Liver (tissue), 9 donors: Measurements from ENCODE around the gene PON3. TPM values are rescaled to one million over a fixed set of nuclear protein-coding genes. Genes with fewer than 3 reads are reported as not detected.
A peak's percentile ranks its signal among the peaks of the same experiment; 100 is the strongest.

ENCODE experiments used
- DNase-seq: peaks from one replicate; pipeline ENCODE4 v3.0.0-alpha.2; 2017; ENCODE audit warnings: low spot score
- H3K27ac ChIP-seq, 2 donors: one replicate each; pipeline ENCODE4 v1.7.0; 2013; ENCODE audit warnings: inconsistent platforms in 2 of 2, low read length in 2 of 2, control low read depth in 1 of 2, low read depth in 1 of 2, mild to moderate bottlenecking in 1 of 2
- H3K27me3 ChIP-seq, 4 donors: one replicate each; pipeline versions ENCODE4 v1.6.1 to v1.7.0; 2013; ENCODE audit warnings: low read length in 3 of 4, inconsistent platforms in 1 of 4, mild to moderate bottlenecking in 1 of 4, moderate library complexity in 1 of 4; ENCODE audit not compliant: control insufficient read depth in 4 of 4, insufficient read depth in 4 of 4
- H3K36me3 ChIP-seq, 4 donors: one replicate each; pipeline versions ENCODE4 v1.6.1 to v1.7.0; 2013; ENCODE audit warnings: low read length in 3 of 4, mild to moderate bottlenecking in 3 of 4, low read depth in 1 of 4, moderate library complexity in 1 of 4; ENCODE audit not compliant: control insufficient read depth in 4 of 4, insufficient read depth in 3 of 4
- H3K4me1 ChIP-seq, 4 donors: one replicate each; pipeline versions ENCODE4 v1.6.1 to v1.7.0; 2013; ENCODE audit warnings: low read length in 3 of 4, mild to moderate bottlenecking in 3 of 4, moderate library complexity in 1 of 4; ENCODE audit not compliant: control insufficient read depth in 4 of 4, insufficient read depth in 4 of 4
- H3K4me3 ChIP-seq, 3 donors: one replicate each; pipeline versions ENCODE4 v1.6.1 to v1.7.0; 2013; ENCODE audit warnings: low read length in 3 of 3, control low read depth in 1 of 3, low read depth in 1 of 3, mild to moderate bottlenecking in 1 of 3
- H3K9ac ChIP-seq, 2 donors: one replicate each; pipeline ENCODE4 v1.7.0; 2013; ENCODE audit warnings: low read length in 2 of 2, mild to moderate bottlenecking in 2 of 2, moderate library complexity in 2 of 2, control low read depth in 1 of 2, low read depth in 1 of 2
- H3K9me3 ChIP-seq, 4 donors: one replicate each; pipeline versions ENCODE4 v1.6.1 to v1.7.0; 2013; ENCODE audit warnings: low read length in 3 of 4; ENCODE audit not compliant: control insufficient read depth in 4 of 4
- ATF3 ChIP-seq: IDR thresholded peaks from 2 replicates; pipeline ENCODE4 v1.6.1; 2016; ENCODE audit warnings: antibody characterized with exemption
- EGR1 ChIP-seq, 2 donors: IDR thresholded peaks; 2 replicates each; pipeline ENCODE4 v1.6.1; 2016 to 2018; ENCODE audit warnings: antibody characterized with exemption in 2 of 2, low read depth in 2 of 2
- FOXA1 ChIP-seq: IDR thresholded peaks from 2 replicates; pipeline ENCODE4 v1.6.1; 2016; ENCODE audit warnings: antibody characterized with exemption
- FOXA2 ChIP-seq: IDR thresholded peaks from 2 replicates; pipeline ENCODE4 v1.6.1; 2016; ENCODE audit warnings: antibody characterized with exemption
- GABPA ChIP-seq, 2 donors: IDR thresholded peaks in 1 of 2; conservative IDR thresholded peaks in 1 of 2; 2 replicates each; pipeline ENCODE4 v1.6.1; 2016; ENCODE audit warnings: antibody characterized with exemption in 2 of 2, mild to moderate bottlenecking in 1 of 2, moderate library complexity in 1 of 2
- HNF4A ChIP-seq, 2 donors: conservative IDR thresholded peaks; 2 replicates each; pipeline ENCODE4 v1.6.1; 2016; ENCODE audit warnings: antibody characterized with exemption in 2 of 2, mild to moderate bottlenecking in 2 of 2
- HNF4G ChIP-seq: IDR thresholded peaks from 2 replicates; pipeline ENCODE4 v1.6.1; 2016; ENCODE audit warnings: antibody characterized with exemption
- JUND ChIP-seq, 2 donors: IDR thresholded peaks; 2 replicates each; pipeline ENCODE4 v1.6.1; 2016; ENCODE audit warnings: antibody characterized with exemption in 2 of 2
- NR2F2 ChIP-seq: IDR thresholded peaks from 2 replicates; pipeline ENCODE4 v1.6.1; 2016; ENCODE audit warnings: antibody characterized with exemption
- RAD21 ChIP-seq, 2 donors: IDR thresholded peaks; 2 replicates each; pipeline ENCODE4 v1.6.1; 2016; ENCODE audit warnings: antibody characterized with exemption in 2 of 2, mild to moderate bottlenecking in 2 of 2
- REST ChIP-seq: IDR thresholded peaks from 2 replicates; pipeline ENCODE4 v1.6.1; 2016; ENCODE audit warnings: antibody characterized with exemption, mild to moderate bottlenecking
- RXRA ChIP-seq, 2 donors: IDR thresholded peaks; 2 replicates each; pipeline ENCODE4 v1.6.1; 2017 to 2018; ENCODE audit warnings: antibody characterized with exemption in 2 of 2, mild to moderate bottlenecking in 1 of 2
- SP1 ChIP-seq: IDR thresholded peaks from 2 replicates; pipeline ENCODE4 v1.6.1; 2018; ENCODE audit warnings: antibody characterized with exemption, mild to moderate bottlenecking
- TAF1 ChIP-seq: conservative IDR thresholded peaks from 2 replicates; pipeline ENCODE4 v1.6.1; 2016; ENCODE audit warnings: antibody characterized with exemption, mild to moderate bottlenecking
- YY1 ChIP-seq: IDR thresholded peaks from 2 replicates; pipeline ENCODE4 v1.6.1; 2016; ENCODE audit warnings: antibody characterized with exemption, mild to moderate bottlenecking
- WGBS: extraction: QIAGEN DNeasy Blood & Tissue Kit; methylation state at CpG from one replicate; pipeline ENCODE4 v1.1.7; 2013; 5-methylcytosine and 5-hydroxymethylcytosine counted together
- polyA plus RNA-seq, 2 donors: library from polyadenylated mRNA; stranded (reverse) in 1 of 2; unstranded in 1 of 2; fragments of 200-250 nt in 1 of 2; fragments of >200 nt in 1 of 2; fragmentation: Nextera tagmentation in 1 of 2; extraction: Ambion mirVana in 1 of 2; gene quantifications; one replicate each; pipeline versions ENCODE4 v1.2.1 to v1.2.3, GENCODE V29; 2013 to 2015
- total RNA-seq, 2 donors: library from RNA; depleted of rRNA; stranded (reverse); fragments of >200 nt; gene quantifications; one replicate each; pipeline ENCODE4 v1.2.3, GENCODE V29; 2014
- TF ChIP-seq, protein P1 (sequence below): IDR thresholded peaks from 2 replicates; pipeline ENCODE4 v1.6.1; 2016; ENCODE audit warnings: antibody characterized with exemption
- TF ChIP-seq, protein P2 (sequence below): fragments of 150-350 bp; IDR thresholded peaks from 2 replicates; pipeline ENCODE4 v1.5.1; 2017; ENCODE audit warnings: improper control_type of control experiment, low read depth, low read length; ENCODE audit not compliant: missing input control
- TF ChIP-seq, protein P3 (sequence below): IDR thresholded peaks from 2 replicates; pipeline ENCODE4 v1.6.1; 2016; ENCODE audit warnings: antibody characterized with exemption
- donor health status: healthy.
- donor health status: healthy.
- donor health status: healthy.
- donor health status: healthy.
- donor health status: healthy.

The PON3 gene
- total and polyA plus RNA-seq, 4 donors: 60.0 to 476 (median 247) TPM

- TF ChIP-seq FOXA2: peak; percentile 78
Observed at GRCh38 chr7:95430864-95431263, 34.7 kb upstream of the PON3 start (continued).

- Histone ChIP-seq H3K9ac (no peak overlapping the region), H3K27me3 (no peaks in the 10 kb centered on the region), H3K9me3 (no peaks in the 10 kb centered on the region), H3K36me3 (no peaks in the 10 kb centered on the region), H3K27ac (peak overlapping the region in 1 of 2 donors; percentile 35), H3K4me3 (no peak overlapping the region), H3K4me1 (peaks cover 13 to 35% (median 23%) of the 10 kb centered on the region in 4 donors)
- TF ChIP-seq RAD21 (IDR thresholded peaks at IDR 0.05) (no peak), JUND (IDR thresholded peaks at IDR 0.05) (no peak), GABPA (IDR thresholded peaks at IDR 0.05 in 1 of 2, conservative IDR thresholded peaks at IDR 0.05 in 1 of 2) (no peak), REST (no peak), TAF1 (no peak), HNF4G (no peak)
- TF ChIP-seq, protein P1, sequence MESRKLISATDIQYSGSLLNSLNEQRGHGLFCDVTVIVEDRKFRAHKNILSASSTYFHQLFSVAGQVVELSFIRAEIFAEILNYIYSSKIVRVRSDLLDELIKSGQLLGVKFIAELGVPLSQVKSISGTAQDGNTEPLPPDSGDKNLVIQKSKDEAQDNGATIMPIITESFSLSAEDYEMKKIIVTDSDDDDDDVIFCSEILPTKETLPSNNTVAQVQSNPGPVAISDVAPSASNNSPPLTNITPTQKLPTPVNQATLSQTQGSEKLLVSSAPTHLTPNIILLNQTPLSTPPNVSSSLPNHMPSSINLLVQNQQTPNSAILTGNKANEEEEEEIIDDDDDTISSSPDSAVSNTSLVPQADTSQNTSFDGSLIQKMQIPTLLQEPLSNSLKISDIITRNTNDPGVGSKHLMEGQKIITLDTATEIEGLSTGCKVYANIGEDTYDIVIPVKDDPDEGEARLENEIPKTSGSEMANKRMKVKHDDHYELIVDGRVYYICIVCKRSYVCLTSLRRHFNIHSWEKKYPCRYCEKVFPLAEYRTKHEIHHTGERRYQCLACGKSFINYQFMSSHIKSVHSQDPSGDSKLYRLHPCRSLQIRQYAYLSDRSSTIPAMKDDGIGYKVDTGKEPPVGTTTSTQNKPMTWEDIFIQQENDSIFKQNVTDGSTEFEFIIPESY: no peak
- 68% methylated on average over 5 of the region's 5 CpGs for WGBS
- DNase-seq: no peak
Observed at GRCh38 chr7:95429241-95429990, 33.2 kb upstream of the PON3 start.

DNA sequence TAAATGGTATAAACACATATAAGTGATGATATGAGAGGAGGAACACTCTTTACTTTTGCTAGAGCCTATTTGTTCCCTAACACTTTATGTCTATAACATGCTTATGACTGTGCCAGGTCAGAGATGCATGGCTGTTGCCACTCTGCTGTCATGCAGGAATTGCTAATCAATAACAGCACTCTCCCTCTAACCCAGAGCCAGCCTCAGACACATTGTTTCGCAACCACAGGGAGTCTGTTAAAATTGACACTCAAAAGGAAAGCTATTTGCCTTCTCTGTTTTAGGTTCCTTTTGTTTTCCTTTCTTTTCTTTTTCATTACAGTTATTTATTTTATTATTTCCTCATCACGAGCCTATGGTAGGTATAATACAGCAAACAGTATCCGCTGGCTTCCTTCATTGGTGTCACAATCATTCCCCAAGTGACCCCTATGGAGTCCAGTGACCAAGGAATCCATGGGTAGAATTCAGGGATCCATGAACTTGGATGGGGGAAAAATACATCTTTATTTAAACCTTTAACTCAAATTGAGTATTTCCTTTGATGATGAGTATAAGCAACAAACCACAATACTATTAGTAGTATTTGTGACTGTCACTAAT, 31.8 kb upstream of the PON3 start:
- no peaks in the 10 kb centered on the region for H3K36me3 ChIP-seq
- peaks cover 9 to 23% (median 16%) of the 10 kb centered on the region in 4 donors for H3K4me1 ChIP-seq
- no peaks in the 10 kb centered on the region for H3K27me3 ChIP-seq
- DNase-seq: no peak
- no peaks in the 10 kb centered on the region for H3K9me3 ChIP-seq
- peak overlapping the region in 1 of 2 donors; percentile 5 for H3K27ac ChIP-seq
- H3K4me3 ChIP-seq: no peak overlapping the region
- H3K9ac ChIP-seq: no peak overlapping the region
- WGBS: 49% methylated on average over 3 of the region's 3 CpGs
- TF ChIP-seq JUND (IDR thresholded peaks at IDR 0.05): no peak
- TF ChIP-seq NR2F2: no peak
- no peak for TF ChIP-seq FOXA1
- peak; percentile 23 for TF ChIP-seq YY1
- peak; percentile 24 for TF ChIP-seq SP1
- TF ChIP-seq RXRA (IDR thresholded peaks at IDR 0.05): peak; percentile 18 to 38
- TF ChIP-seq GABPA (IDR thresholded peaks at IDR 0.05 in 1 of 2, conservative IDR thresholded peaks at IDR 0.05 in 1 of 2): no peak
- TF ChIP-seq REST: no peak
- TF ChIP-seq HNF4A (conservative IDR thresholded peaks at IDR 0.05): peak; percentile 28 to 37
- peak in 1 of 2 donors; percentile 17 for TF ChIP-seq RAD21 (IDR thresholded peaks at IDR 0.05)
- TF ChIP-seq HNF4G: no peak
- no peak for TF ChIP-seq EGR1 (IDR thresholded peaks at IDR 0.05; ENCODE audit: low read depth in 2 of 2)
- no peak for TF ChIP-seq ATF3
- TF ChIP-seq, protein P2, sequence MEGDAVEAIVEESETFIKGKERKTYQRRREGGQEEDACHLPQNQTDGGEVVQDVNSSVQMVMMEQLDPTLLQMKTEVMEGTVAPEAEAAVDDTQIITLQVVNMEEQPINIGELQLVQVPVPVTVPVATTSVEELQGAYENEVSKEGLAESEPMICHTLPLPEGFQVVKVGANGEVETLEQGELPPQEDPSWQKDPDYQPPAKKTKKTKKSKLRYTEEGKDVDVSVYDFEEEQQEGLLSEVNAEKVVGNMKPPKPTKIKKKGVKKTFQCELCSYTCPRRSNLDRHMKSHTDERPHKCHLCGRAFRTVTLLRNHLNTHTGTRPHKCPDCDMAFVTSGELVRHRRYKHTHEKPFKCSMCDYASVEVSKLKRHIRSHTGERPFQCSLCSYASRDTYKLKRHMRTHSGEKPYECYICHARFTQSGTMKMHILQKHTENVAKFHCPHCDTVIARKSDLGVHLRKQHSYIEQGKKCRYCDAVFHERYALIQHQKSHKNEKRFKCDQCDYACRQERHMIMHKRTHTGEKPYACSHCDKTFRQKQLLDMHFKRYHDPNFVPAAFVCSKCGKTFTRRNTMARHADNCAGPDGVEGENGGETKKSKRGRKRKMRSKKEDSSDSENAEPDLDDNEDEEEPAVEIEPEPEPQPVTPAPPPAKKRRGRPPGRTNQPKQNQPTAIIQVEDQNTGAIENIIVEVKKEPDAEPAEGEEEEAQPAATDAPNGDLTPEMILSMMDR: no peak
- TF ChIP-seq, protein P3, sequence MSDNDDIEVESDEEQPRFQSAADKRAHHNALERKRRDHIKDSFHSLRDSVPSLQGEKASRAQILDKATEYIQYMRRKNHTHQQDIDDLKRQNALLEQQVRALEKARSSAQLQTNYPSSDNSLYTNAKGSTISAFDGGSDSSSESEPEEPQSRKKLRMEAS: peak; percentile 29
